Measurements from ENCODE around the gene EIF4A3.

EIF4A3 gene

DNA sequence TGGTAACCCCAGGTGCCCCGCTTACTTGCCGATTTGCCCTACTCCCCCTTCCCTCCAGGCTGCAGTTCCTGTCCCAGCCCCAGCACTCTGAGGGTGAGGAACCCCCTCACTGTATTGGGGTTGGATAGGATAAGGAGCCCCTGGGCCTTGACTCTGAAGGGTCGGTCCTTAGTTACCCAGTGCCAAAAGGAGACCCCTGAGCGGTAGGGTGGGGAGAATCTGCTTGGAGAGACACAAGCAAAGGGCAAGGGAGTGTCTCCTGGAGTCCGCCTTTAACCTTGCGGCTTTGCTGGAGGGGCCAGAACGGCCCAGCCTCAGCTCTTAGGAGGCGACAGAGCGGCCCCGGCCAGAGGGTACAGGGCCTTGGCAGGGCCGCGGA lies 35.9 kb upstream of the EIF4A3 start:
- DNase-seq (ENCODE audit: low read depth), result no peak
- H3K4me3 ChIP-seq (ENCODE audit: low read length), result no peak overlapping the region
- TF ChIP-seq, protein P1, sequence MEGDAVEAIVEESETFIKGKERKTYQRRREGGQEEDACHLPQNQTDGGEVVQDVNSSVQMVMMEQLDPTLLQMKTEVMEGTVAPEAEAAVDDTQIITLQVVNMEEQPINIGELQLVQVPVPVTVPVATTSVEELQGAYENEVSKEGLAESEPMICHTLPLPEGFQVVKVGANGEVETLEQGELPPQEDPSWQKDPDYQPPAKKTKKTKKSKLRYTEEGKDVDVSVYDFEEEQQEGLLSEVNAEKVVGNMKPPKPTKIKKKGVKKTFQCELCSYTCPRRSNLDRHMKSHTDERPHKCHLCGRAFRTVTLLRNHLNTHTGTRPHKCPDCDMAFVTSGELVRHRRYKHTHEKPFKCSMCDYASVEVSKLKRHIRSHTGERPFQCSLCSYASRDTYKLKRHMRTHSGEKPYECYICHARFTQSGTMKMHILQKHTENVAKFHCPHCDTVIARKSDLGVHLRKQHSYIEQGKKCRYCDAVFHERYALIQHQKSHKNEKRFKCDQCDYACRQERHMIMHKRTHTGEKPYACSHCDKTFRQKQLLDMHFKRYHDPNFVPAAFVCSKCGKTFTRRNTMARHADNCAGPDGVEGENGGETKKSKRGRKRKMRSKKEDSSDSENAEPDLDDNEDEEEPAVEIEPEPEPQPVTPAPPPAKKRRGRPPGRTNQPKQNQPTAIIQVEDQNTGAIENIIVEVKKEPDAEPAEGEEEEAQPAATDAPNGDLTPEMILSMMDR (IDR thresholded peaks at IDR 0.05; ENCODE audit: insufficient read depth, low read depth, low read length, missing control alignments), result no peak

DNA sequence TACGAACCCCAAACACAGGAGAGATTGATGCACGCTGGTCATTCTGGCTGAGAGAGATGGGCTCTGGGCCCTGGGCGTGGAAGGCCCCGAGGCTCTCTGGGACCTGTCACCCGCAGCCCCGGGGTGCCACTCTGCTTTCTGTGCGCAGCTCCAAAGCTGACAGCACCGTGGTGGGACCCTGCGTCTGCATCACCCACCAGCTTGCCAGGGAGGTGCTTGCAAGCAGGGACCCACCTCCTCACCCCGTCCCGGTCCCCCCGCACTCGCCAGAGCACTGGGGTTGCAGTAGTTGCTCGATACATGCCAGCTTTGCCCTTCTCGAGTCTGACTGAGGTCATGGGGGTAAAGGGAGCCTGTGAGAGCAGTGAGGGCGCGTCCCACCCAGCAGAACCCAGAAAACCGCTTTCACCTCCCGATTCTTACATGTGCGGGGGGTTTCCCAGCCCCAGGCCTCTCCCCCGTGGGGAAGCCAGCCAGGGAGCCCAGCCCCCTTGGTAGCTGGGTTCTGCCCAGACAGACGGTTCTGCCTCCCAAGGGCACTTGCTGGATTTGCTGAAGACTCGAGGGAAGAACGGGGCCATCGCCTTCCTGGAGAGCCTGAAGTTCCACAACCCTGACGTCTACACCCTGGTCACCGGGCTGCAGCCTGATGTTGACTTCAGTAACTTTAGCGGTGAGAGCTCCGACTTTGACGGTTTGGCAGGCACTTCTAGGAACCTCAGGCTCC lies 35.4 kb upstream of the EIF4A3 start:
- DNase-seq (ENCODE audit: low read depth), result no peak
- no peak overlapping the region for H3K4me3 ChIP-seq (ENCODE audit: low read length)
- TF ChIP-seq, protein P1 (IDR thresholded peaks at IDR 0.05; ENCODE audit: insufficient read depth, low read depth, low read length, missing control alignments), result no peak

DNA sequence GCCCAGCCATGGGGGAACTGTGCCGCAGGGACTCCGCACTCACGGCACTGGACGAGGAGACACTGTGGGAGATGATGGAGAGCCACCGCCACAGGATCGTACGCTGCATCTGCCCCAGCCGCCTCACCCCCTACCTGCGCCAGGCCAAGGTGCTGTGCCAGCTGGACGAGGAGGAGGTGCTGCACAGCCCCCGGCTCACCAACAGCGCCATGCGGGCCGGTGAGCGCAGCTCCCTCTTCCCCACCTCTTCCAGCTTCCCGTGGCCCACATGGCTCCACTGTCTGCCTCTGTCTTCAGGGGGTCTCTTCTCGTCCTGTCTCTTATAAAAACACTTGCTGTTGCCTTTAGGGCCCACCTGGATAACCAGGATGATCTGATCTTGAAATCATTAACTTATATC lies 34.5 kb upstream of the EIF4A3 start:
- H3K4me3 ChIP-seq (ENCODE audit: low read length), result no peak overlapping the region
- no peak for DNase-seq (ENCODE audit: low read depth)
- TF ChIP-seq, protein P1 (IDR thresholded peaks at IDR 0.05; ENCODE audit: insufficient read depth, low read depth, low read length, missing control alignments), result no peak

DNA sequence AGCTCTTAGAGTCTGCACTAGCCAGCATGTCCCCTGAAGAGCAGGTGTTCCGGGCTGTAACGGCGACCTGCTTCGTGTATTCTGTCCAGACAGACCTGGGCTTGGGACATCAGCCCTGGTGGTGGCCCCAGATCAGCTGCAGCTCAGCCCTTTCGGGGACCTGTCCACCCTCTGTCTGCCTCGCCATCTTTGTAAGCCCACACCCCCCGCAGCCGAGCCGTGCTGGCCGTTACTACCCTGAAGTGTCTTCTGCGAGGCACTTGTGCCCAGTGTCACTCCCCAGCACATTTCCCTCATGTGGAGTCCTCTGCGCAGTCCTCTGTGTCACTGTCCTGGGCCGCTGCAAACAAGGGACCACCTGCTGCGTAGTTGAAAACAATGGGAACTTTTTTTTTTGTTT lies 33.3 kb upstream of the EIF4A3 start:
- H3K4me3 ChIP-seq (ENCODE audit: low read length), result no peak overlapping the region
- DNase-seq (ENCODE audit: low read depth), result no peak
- TF ChIP-seq, protein P1 (IDR thresholded peaks at IDR 0.05; ENCODE audit: insufficient read depth, low read depth, low read length, missing control alignments), result no peak

DNA sequence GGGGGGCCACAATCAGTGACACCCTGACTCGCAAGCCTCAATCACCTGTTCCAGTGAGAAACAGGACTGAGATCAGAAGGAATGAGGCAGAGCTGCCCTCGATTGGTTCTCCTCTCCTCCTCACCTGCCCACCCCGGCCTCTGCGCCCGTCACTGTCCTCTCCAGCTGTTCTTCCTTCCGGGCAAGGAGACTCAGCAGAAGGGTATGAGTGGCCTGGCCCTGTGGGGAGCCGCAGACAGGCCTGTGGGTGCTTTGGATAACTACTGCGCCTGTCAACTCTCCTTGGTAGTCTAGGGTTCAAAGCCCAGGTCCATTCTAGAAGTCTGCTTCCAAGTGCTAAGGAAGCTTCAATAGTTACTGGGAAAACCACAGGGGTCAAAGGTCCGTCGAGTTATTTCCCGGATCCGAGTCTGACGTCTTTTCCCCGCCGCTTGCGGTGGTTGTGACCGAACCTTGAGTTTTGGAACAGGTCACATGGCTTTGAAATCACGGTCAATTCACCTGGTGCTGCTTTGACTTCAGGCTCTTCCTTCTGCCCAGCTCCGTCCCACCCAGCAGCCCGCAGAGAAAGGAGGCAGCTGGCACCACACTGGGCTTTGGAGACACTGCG lies 31.2 kb upstream of the EIF4A3 start:
- DNase-seq (ENCODE audit: low read depth), result no peak
- no peak overlapping the region for H3K4me3 ChIP-seq (ENCODE audit: low read length)
- TF ChIP-seq, protein P1 (IDR thresholded peaks at IDR 0.05; ENCODE audit: insufficient read depth, low read depth, low read length, missing control alignments), result no peak

DNA sequence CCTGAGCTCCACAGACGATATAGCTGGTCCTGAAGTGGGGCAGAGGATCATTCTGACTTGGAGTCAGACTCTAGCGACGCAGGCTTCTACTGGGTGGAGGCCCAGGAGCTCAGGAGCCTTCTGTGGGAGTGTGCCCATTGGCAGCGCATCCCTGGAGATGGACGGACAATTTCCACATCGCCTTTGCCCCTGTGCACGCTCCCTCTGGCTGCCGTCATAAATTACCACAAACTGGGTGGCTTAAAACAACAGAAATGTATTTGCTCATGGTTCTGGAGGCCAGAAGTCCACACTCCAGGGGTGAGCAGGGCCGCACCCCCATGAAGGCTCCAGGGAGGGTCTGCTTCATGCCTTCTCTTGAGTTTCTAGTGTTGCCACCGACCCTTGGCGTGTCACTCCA lies 29.8 kb upstream of the EIF4A3 start:
- H3K4me3 ChIP-seq (ENCODE audit: low read length), result no peak overlapping the region
- no peak for DNase-seq (ENCODE audit: low read depth)
- TF ChIP-seq, protein P1 (IDR thresholded peaks at IDR 0.05; ENCODE audit: insufficient read depth, low read depth, low read length, missing control alignments), result no peak

DNA sequence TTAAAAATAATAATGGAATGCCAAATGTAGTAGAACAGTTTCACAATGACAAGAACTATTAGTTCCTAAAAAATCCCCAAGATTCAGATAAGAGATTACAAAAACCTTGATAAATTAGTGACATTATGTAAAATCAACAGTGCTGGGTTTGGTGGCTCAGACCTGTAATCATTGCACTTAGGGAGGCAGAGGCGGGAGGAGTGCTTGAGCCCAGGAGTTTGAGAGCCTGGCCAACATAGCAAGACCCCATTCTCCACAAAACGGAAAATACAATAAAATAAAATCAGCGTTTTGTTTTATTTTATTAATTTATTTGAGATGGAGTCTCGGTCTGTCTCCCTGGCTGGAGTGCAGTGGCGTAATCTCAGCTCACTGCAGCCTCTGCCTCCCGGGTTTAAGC lies 27.0 kb upstream of the EIF4A3 start:
- TF ChIP-seq, protein P1 (IDR thresholded peaks at IDR 0.05; ENCODE audit: insufficient read depth, low read depth, low read length, missing control alignments), result no peak
- no peak for DNase-seq (ENCODE audit: low read depth)
- no peak overlapping the region for H3K4me3 ChIP-seq (ENCODE audit: low read length)

All from epithelial cell of esophagus (primary cell).